NCI-H2107 treated with DMSO at 0.1 percent for 48 hours (cell line): Measurements from ENCODE around the gene CLSTN2.

ENCODE experiments used
- DNase-seq: peaks from one replicate; lab custom pipeline; 2025; ENCODE audit not compliant: unreplicated experiment; lab: John Stamatoyannopoulos, UW

CLSTN2 gene

DNA sequence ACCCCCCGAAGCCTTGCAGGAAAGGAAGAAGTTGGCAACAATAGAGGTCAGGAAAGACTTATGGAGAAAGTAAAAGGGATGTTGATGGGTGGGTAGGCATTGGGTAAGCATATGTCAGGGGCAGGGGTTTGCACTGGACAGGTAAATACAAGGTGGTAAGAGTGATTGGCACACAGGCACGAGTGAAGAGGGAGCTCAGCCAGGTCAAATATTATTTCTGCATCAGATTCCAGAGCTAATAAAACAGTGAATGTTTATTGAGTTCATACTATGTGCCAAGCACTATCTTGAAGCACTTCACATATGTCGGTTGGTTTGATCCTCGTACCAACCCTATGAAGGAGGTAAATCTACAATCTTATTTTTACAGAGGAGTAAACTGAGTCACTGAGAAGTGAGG, 6.6 kb downstream of the CLSTN2 start:
- no peak for DNase-seq

DNA sequence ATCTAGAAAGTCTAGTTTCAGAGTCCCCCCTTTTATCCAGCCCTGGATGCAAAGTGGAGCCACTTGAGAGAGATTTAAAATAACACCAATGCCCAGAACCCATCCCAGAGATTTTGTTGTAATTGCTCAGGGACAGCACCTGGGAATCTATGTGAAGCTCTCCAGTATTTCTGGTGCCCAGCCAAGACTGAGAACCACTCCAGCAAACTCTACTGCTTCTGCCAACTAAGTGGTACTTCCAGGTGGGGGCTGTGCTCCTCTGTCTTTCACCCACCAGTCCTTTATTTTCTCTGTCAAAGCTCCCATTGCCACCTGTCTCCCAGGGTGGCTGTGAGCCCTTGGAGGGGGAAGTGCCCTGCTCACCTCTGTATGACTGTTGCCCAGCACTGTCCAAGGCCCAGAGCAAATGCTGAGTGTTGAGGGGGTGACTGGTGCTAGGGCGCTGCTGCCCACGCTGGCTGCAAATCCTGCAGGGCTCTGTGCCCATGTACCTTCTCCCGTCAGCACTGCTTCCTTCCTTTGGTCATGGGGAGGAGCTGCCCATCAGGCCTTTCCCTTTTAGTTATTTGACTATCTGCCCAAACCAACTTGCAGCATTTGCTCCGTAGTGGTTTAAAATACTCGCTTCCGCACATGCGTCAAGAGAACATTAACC, 9.4 kb downstream of the CLSTN2 start:
- DNase-seq = peak; percentile 65

DNA sequence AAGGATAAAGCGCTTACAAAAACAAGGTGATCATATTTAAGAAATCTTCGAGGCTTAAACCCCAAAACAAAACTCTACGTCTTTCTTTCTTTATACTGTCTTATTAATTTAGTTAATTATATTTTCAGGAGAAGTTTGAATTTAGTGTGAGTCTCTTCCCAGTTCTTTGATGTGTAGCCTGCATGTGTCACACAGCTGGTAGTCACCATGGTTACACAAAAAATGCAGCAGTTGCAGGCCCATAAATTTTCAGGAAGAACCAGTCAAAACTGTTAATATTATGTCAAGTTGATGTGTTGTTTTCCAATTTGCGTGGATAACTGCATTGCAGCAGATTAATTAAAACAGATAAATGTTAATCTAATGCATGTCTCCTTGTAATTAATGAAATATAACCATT, 10.4 kb downstream of the CLSTN2 start:
- DNase-seq = no peak

DNA sequence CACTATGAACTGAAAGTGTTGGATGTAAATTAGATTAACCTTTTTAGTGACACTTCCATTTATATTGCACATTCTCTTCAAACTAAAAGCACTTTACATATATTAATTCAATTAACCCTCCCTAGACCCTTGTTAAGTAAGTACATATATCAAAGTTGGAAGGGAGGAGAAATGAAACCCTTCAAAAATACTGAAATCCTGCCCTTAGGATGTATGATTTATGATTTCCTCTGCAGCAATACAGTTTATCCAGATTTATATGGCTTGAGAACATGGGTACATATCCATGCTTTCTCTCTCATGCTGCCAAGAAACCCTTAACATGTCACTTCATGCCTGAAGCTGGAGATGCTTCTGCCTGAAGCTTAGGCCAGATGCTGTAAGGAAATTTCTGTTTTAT, 11.0 kb downstream of the CLSTN2 start:
- DNase-seq = no peak

DNA sequence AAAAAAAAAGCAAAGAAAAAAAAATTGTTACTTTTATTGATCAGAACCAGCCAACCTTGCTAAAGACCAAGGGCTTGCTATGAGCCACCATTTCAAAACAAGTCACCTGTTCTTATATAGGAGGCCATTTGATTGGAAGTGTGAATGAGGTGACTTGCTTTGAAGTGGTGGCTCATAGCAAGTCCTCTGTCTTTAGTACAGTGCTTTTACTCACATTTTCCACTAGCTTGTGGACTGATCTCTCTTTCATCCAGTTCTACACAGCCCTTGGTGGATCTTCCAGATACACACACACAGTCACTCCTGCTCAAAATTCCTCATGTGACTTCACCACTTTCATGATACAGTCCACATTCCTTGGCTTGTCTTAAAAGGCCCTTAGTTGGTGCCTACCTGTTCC, 13.5 kb downstream of the CLSTN2 start:
- DNase-seq = no peak

DNA sequence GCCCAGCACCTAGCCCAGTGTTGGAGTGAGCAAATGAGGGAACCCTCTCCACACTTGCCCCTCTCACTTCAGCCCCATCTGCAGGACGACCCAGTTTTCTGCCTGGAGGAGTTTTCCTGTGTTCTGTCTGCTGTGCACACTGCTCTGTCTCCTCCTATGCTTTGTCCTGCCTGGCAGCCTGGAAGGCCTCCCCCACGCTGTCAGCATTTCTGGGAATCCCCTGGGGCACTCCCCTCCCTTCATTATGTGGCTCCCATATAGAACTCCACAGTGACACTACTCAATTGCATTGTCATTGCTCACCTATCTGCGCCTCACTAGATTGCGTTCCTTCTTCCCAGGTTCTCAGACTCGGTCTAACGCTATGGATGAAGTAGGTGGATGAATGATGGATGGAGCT, 13.9 kb downstream of the CLSTN2 start:
- no peak for DNase-seq

DNA sequence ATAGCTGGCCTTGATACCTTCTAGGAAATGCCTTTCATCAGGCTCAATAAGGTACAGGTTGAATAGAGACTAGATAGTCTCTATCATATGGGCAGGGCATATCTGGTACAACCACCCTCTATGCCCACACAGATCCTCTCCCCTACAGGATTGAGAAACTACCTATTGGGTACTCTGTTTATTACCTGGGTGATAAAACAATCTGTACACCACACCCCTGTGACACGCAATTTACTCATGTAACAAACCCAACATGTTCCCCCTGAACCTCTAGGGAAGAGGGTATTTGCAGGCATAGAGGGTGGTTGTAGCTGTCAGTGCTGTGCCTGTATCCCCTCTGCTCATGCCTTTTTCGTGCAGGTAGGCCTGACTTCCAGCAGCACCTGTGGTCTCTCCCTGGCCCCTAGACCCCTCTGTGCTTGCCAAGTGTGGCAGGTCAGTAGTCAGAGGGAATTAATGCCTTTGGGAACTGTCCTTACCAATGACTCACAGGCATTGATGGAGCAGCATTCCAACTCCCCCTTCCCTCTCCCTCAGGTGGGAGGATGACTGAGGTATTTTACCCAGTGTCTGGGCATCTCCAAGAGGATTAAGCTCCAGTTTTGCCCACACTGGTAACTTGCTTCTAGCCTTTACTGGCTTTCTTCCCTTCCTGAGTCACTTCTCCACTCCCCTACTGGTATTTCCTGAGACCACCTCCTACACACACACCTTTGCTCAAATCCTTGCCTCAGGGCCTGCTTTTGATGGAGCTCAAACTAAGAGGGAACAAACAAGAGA, 18.3 kb downstream of the CLSTN2 start:
- no peak for DNase-seq

DNA sequence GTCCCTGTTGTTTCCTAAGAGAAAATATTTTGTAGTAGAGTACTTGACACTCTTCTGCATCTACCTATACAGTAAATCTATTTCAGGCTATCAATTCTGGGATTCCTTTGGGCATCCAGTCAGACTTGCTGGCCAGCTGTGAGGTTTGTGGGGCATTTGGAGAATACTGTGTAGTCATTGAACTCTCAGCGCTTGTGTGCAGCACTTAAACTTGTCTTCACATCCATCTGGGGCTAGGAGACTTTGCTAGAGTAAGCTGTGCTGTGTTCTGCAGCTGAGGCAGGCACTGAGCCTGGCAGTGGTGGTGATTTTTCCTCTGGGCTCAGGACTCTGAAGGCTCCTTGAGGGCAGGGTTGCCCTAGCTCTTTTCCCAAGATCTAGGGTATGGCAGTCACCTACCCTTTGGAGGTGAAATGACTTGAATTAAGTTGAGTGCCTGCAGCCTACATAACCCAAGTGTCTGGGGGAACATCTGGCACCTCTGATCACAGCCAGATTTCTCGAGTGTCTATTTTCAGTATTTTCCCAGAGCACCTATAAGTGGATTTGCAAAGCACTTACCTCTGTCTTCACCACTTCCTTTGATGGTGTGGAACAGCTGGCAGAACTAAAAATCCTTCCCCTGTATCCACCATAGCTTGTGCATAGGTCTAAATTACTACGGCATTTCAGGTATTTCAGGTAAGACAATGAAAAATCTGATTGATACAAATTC, 19.3 kb downstream of the CLSTN2 start:
- no peak for DNase-seq

DNA sequence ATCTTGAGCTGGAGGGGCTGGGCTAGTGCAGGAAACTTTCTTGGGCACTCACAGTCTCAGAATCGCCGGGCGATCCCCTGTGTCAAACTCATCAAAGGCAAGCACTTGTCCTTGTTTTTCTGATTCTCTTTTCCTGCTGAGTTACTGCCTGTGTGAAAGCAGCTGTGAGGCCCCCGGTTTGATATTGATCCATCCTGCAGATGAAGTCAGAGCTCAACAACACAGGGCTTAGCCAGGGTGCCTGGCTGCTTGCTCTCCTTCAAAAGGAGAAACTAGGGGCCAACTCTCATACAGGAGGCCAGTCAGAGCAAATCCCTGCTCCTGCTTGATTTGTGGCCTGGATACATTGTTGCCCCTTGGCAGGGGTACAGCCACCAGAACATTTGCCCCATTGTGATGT, 22.9 kb downstream of the CLSTN2 start:
- peak; percentile 44 for DNase-seq

DNA sequence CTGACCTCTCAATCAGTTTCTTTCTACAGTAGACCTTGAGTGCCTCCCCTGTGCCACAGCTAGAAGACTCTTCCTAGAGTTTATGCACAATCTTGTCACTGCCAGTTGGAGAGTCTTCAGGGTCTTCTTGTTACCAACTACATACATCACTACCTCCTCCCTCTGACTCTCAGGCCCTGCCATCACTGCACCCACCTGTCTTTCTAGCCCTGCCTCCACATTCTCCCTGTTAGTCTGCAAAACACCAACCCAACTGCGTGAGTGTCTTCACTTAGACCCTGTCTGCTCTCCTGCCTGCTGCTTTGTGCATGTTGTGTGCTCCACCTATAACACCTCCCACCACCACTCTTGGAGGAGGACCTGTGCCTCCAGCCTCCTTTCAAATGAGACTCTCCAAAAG, 34.4 kb downstream of the CLSTN2 start:
- DNase-seq = no peak

DNA sequence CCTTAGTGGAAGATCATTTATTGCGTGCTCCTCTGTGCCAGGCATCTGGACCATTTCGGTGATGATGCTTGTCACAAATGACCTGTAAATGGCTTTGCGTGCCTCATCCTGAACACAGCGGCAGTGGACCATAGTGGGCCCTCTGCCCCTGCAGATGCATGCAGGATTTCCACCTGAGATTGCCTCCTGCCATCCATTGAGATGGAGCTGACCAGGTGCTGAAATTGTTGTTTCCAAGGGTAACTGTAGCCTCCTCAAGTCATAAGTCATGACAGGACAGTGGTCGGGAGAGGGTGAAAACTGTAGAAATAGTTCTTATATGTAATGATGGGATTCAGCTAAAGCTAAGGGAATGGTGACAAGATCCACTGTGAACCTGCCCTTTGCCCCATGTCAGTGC, 35.5 kb downstream of the CLSTN2 start:
- DNase-seq = no peak

DNA sequence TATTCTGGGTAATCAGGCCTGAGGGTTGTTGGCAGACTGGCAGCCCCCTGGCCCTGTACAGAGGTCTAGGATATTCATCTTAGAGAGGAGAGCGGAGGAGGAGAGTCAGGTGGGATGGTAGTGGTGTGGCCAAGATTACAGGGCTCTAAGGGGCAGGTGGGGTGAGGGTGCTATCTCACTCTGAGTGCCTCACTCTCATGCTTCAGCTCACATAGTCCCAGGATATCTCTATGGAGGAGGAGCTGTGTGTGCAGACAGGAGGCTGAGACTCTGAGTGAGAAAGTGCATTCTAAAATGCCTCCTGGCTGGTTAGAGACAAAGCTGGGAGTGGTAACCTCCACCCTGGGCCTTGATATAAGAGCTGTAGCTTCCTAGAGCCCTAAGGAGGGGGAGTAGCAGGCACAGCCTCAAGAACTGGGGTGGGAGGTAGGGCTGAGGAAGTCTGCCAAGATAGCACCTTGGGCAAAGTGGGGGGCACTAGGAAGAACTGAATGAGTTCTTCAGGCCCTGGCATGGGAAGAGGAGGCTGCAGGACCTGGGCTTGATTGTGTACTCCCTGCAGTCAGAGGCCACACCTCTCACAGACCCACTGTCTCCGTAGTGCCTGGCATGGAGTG, 39.9 kb downstream of the CLSTN2 start:
- DNase-seq = no peak

DNA sequence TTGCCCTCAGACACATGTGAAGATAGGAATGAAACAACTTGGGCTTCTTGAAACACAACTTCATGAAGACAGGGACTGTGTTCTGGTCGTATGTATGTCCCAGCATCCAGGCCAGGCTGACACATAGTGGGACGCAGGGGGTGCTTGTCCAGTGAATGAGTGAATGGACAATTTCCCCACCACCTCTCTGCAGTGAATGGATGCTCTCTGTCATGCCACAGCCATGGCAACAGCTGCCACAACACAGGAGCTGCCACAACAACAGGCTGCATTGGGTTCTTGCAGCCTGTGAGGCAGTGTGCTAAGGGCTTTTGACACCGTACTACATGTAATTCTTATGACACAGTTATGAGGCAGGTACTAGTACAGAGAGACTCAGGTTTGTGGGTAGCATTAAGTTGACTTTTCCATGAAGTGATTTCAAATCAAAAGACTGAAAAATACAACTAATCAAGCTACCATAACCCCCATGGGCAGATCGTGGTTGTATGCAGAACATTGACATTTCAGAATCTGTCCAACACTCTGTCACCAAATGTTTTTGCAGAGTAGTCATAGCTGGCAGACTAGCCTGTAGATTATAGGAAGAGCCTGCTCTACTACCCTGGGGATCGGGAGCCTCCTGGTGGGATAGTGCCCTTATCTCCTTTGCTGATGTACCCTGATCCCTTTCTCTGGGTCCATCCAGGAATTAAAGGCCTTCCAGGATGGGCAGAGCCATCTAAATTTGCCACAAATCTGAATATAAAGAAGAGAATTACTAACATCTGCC, 40.8 kb downstream of the CLSTN2 start:
- DNase-seq = no peak

DNA sequence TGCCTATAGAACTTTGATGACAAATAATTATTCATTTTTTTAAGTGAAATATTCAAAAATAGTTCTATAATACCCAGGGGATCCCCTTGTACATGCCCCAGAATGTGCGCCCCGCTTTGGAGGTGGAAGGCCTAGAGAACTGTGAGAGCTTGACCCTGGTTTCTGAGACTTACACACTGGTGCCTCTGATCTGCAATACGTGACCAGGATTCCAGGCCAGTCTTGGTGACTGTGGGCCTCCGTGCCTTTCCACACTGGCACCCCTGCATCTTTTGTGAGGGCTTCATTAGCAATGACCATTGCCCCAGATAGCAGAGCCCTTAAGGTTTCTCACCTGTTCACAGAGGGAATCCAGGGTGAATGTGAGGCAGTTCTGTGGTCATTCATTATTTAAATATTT, 44.0 kb downstream of the CLSTN2 start:
- no peak for DNase-seq

DNA sequence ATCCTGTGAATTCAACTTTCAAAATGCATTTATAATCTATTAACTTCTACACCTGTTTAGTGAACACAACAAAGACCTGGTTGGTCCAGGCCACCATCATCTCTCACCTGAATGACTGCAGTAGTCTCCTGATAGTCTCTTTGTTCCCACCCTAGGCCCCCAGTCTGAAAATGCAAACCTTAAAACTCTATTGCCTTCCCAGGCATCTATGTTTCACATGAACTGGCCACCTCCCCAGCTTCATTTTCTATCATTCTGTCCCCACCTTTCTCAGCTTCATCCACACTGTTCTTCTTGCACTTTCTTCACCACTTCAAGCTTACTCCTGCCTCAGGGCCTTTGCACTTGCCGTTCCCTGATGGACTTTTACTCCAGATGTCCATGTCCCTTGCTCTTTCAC, 45.0 kb downstream of the CLSTN2 start:
- no peak for DNase-seq

DNA sequence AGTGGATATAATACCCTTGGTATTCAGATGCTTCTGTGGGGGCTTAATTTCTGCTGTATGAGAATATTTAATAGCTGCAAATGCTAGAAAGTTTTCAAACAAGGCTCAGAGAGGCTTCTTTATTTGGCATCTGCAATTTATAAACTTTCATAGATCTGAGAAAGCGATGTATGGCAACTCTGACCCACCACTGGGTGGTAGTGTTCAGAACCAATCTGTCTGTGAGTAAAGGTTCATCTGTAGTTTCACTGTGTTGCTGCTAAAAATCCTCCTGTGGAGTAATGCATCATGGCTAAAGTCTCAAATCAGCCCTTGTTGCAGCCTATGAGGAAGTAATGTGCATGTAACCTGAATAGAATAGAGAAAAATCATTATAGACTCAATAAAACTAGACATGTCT, 47.4 kb downstream of the CLSTN2 start:
- peak; percentile 19 for DNase-seq

DNA sequence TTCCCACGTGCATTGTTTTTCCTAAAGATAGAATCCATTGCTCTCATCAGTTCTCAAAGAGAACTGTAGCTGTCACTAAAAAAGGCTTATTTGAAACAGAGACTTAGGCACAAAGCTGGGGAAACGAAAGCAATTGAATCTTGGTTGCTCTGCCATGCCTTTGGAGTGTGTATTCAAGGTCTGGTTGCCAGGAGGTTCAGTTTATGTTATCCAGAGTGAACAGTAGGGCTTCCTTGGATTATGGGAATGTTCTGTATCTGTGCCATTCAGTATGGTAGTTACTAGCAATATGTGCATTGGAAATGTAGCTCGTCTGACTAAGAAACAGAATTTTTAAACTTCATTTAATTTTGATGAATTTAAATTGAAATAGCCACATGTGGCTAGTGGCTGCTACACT, 50.6 kb downstream of the CLSTN2 start:
- no peak for DNase-seq

DNA sequence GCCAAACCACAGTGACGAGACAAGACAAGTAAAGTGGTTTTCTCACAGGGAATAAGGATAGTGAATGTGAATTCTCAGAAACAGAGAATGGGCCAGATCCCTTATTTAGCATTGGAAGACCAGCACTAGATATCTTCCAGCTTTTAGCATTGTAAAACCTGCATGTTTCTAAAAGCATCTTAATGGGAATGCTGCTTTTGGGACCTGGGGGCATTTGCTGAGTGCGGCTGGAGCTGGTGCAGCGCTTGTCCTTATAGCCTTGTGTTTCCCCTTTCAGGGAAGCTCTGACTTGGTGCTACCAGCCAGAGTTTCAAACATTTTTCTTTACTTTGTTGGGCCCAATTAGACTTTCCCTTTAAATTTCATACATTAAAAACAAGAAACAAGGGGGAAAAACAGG, 52.9 kb downstream of the CLSTN2 start:
- no peak for DNase-seq

DNA sequence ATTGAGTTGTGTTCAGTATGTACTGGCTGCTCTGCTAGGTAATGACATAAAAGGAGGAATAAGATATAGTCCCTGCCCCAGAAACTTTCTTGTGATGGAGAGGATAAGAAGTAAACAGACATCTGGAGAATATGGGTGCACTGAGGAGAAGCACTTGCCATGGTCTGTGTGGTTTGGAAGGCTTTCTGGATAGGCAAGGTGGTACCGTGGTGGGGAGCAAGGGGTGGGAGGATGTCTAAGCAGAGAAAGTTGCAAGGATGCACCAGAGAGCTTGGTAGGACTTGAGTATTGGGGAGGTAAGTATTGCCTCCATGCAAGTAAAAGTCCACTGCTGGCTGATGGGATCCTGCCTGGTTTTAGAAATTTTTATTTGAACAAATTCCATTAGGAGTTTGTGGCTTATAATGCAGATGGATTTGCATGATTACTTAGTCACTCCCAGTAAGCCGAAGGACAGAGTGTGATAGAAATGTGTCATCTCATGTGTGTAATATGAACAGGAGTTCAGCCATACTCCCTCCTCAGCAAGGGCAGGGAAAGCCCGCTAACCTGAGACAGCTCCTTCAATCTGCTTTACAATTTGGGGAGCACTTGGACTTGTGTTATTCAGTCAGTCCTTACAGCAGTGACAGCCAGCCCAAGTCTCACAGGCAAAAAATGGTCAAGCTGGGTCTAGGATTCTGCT, 53.6 kb downstream of the CLSTN2 start:
- no peak for DNase-seq

DNA sequence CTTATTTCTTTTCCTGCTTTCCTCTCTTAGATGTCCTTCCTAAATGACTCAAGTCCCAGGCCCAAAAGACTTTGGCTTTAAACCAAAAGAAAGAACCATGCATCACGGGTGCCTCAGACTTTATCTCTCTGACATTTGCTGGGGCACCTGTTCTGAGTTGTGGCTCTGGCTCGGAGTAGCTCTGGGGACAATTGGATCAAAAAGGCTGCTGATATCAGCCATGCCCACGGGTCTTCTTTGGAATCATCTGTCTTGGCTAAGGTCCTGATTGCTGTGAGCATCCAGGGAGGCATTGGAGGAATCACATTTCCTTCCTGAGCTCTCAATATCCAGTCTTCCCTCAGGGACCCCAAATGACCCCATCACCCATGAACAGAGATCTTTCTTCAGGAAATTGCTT, 59.9 kb downstream of the CLSTN2 start:
- no peak for DNase-seq

DNA sequence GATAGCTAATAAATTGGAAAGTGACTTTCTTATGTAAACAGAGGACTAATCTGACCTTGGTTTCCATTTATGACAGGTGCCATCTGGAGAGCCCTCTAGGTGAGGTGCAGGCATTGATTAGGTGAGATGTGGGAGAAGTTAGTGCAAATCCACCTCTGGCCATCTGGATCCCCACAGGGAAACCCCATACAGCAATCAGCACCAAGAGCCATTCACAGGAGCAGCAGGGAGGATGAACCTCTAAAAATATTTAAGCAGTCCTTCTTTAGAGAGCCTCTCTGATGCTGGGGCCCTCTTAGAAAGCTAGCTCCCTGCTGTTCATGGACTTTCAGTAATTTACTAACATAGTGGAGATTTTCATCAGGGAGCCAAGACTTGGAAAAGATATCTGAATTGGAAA, 69.3 kb downstream of the CLSTN2 start:
- no peak for DNase-seq
